DND-41 (cell line): Measurements from ENCODE around the gene SHQ1.

Source experiments
- ATAC-seq: fragments of 200-7000 bp; cut with Tn5 transposase; 3 replicates; pipeline ENCODE4 v1.9.1; 2021; ENCODE audit warnings: low read depth; ENCODE audit not compliant: insufficient read depth
- DNase-seq: peaks from one replicate; pipeline ENCODE4 v3.0.0-alpha.2; 2020
- H2AFZ ChIP-seq: 2 replicates; pipeline ENCODE4 v1.6.0; 2012; ENCODE audit warnings: low read depth, low read length
- H3K27ac ChIP-seq: 2 replicates; pipeline ENCODE4 v1.5.1; 2012; ENCODE audit warnings: low read length, inconsistent platforms
- H3K27me3 ChIP-seq: fragments of 200-600 bp; sonication (generic); 2 replicates; pipeline ENCODE4 v1.6.0; 2012; ENCODE audit warnings: low read length, mild to moderate bottlenecking, inconsistent platforms; ENCODE audit not compliant: insufficient read depth, poor library complexity
- H3K36me3 ChIP-seq: 2 replicates; pipeline ENCODE4 v1.5.1; 2012; ENCODE audit warnings: low read length, inconsistent platforms; ENCODE audit not compliant: insufficient read depth
- H3K4me1 ChIP-seq: 2 replicates; pipeline ENCODE4 v1.5.1; 2012; ENCODE audit warnings: mild to moderate bottlenecking, low read length; ENCODE audit not compliant: insufficient read depth
- H3K4me2 ChIP-seq: 2 replicates; pipeline ENCODE4 v1.6.0; 2012; ENCODE audit warnings: mild to moderate bottlenecking, moderate library complexity, low read length, inconsistent platforms; ENCODE audit not compliant: insufficient read depth
- H3K4me3 ChIP-seq, 2 experiments: fragments of 200-600 bp in 1 of 2; shearing (Covaris generic) in 1 of 2; 2 replicates each; pipeline ENCODE4 v1.5.1; 2012 to 2016; ENCODE audit warnings: inconsistent platforms in 2 of 2, low read length in 2 of 2, mild to moderate bottlenecking in 2 of 2, low read depth in 1 of 2, moderate library complexity in 1 of 2
- H3K79me2 ChIP-seq: 2 replicates; pipeline ENCODE4 v1.6.0; 2012; ENCODE audit warnings: low read length, inconsistent platforms; ENCODE audit not compliant: insufficient read depth
- H3K9ac ChIP-seq: 2 replicates; pipeline ENCODE4 v1.6.0; 2012; ENCODE audit warnings: low read depth, mild to moderate bottlenecking, inconsistent platforms, low read length, moderate library complexity
- H3K9me3 ChIP-seq: 2 replicates; pipeline ENCODE4 v1.5.1; 2012; ENCODE audit warnings: low read length, moderate library complexity, mild to moderate bottlenecking, inconsistent platforms; ENCODE audit not compliant: insufficient read depth, severe bottlenecking
- H4K20me1 ChIP-seq: 2 replicates; pipeline ENCODE4 v1.6.0; 2012; ENCODE audit warnings: low read length; ENCODE audit not compliant: insufficient read depth
- EZH2 ChIP-seq: IDR thresholded peaks from 3 replicates; pipeline ENCODE4 v1.6.1; 2012; ENCODE audit warnings: borderline replicate concordance, low read depth, mild to moderate bottlenecking, moderate library complexity, low read length, inconsistent platforms; ENCODE audit not compliant: severe bottlenecking
- TF ChIP-seq, protein P1 (sequence below): IDR thresholded peaks from 2 replicates; pipeline ENCODE4 v1.5.1; 2012; ENCODE audit warnings: borderline replicate concordance, low read length, moderate library complexity, mild to moderate bottlenecking; ENCODE audit not compliant: poor library complexity, severe bottlenecking; ENCODE audit errors: extremely low read depth

The SHQ1 gene

DNA sequence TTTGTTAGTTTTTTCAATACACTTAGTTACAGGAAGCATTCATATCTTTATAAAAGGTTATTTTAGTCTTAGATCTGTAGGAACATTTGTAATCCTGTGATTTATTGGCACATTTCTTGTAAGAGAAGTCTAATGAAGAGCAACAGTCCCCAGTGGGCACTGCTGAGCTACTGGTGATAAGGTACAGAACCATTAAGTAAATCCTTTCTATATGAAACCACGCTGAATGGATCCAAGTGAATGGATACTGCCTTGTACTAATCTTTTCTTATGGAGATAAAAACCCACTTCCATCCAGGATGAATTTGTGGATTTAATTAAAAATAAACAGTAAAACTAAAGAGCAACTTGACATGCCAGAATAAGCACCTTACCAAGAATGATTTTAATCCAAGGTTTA, 64.0 kb downstream of the SHQ1 start:
- H3K4me2 ChIP-seq: no peak overlapping the region
- no peaks in the 10 kb centered on the region for H4K20me1 ChIP-seq
- H2AFZ ChIP-seq: no peak overlapping the region
- no peak for ATAC-seq
- no peaks in the 10 kb centered on the region for H3K9me3 ChIP-seq
- H3K27me3 ChIP-seq: no peaks in the 10 kb centered on the region
- TF ChIP-seq, protein P1, sequence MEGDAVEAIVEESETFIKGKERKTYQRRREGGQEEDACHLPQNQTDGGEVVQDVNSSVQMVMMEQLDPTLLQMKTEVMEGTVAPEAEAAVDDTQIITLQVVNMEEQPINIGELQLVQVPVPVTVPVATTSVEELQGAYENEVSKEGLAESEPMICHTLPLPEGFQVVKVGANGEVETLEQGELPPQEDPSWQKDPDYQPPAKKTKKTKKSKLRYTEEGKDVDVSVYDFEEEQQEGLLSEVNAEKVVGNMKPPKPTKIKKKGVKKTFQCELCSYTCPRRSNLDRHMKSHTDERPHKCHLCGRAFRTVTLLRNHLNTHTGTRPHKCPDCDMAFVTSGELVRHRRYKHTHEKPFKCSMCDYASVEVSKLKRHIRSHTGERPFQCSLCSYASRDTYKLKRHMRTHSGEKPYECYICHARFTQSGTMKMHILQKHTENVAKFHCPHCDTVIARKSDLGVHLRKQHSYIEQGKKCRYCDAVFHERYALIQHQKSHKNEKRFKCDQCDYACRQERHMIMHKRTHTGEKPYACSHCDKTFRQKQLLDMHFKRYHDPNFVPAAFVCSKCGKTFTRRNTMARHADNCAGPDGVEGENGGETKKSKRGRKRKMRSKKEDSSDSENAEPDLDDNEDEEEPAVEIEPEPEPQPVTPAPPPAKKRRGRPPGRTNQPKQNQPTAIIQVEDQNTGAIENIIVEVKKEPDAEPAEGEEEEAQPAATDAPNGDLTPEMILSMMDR: no peak
- no peak for TF ChIP-seq EZH2
- no peaks in the 10 kb centered on the region for H3K4me1 ChIP-seq
- H3K9ac ChIP-seq: no peak overlapping the region
- H3K27ac ChIP-seq: no peak overlapping the region
- H3K36me3 ChIP-seq: peaks cover 48% of the 10 kb centered on the region
- no peak overlapping the region for H3K4me3 ChIP-seq
- H3K79me2 ChIP-seq: no peaks in the 10 kb centered on the region
- no peak for DNase-seq

DNA sequence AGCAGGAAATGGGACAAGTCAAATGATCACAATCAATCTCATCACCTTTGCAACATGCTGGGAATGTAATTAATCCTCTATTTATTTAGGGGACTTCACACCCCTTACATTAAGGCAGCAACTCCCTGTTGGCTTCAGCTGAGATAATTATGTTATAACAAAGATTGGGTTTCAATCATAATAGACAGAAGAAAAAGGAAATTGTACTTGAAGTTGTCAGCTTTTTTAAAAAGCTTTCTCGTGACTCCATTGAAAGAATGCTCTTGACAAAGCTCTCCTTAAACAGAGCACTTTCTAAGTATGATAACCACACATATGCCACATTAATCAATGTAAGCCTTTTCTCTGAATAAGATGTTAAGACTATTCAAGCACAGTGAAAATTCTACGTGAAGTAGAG, 65.7 kb downstream of the SHQ1 start:
- H3K36me3 ChIP-seq: peaks cover 58% of the 10 kb centered on the region
- no peak overlapping the region for H3K4me2 ChIP-seq
- no peak overlapping the region for H3K9ac ChIP-seq
- TF ChIP-seq, protein P1: no peak
- TF ChIP-seq EZH2: no peak
- ATAC-seq (no peak), DNase-seq (no peak)
- H2AFZ ChIP-seq: no peak overlapping the region
- no peaks in the 10 kb centered on the region for H3K9me3 ChIP-seq
- H3K79me2 ChIP-seq: no peaks in the 10 kb centered on the region
- H3K27me3 ChIP-seq: no peaks in the 10 kb centered on the region
- H3K27ac ChIP-seq: no peak overlapping the region
- no peaks in the 10 kb centered on the region for H3K4me1 ChIP-seq
- H3K4me3 ChIP-seq: no peak overlapping the region
- no peaks in the 10 kb centered on the region for H4K20me1 ChIP-seq

DNA sequence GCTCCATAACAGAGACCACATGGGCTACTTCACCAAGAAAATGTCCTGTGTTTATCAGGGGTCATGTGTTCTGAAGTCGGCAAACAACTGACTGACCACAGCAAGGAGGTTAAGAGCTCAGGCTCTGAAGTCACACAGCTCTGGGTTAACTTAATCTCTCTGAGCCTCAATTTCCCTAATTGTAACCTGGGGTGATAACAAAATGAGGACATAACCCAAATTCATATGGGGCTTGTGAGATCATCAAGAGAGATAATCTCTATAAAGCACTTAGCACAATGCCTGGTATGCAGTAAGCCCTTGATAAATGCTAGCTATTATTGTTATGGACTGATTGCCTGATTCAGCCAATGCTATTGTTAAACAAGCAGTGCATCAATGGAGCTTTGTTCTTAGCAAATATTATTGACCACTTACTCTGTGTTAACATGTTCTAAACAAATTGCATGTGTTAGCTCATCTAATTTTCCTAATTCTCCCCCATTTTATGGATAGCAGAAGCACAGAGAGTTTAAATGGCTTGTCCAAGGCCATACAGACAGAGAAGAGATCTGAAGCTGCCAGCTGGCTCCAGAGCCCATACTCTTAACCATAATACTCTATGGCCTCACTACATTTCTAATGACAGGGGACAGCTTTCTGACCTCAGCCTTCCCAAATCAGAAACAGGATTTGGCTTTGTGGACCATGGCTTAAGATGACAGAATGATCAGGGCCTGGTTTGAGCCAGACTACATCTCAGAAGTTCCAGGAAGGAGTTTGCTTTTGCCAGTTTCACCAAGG, 78.3 kb downstream of the SHQ1 start:
- no peak overlapping the region for H3K9ac ChIP-seq
- H3K36me3 ChIP-seq: peaks cover 54% of the 10 kb centered on the region
- H2AFZ ChIP-seq: no peak overlapping the region
- no peaks in the 10 kb centered on the region for H3K27me3 ChIP-seq
- TF ChIP-seq EZH2: no peak
- TF ChIP-seq, protein P1: no peak
- ATAC-seq (no peak), DNase-seq (no peak)
- H3K4me1 ChIP-seq: no peaks in the 10 kb centered on the region
- peaks cover 7% of the 10 kb centered on the region; the same call in 1 of the 2 replicates for H4K20me1 ChIP-seq
- H3K9me3 ChIP-seq: no peaks in the 10 kb centered on the region
- no peak overlapping the region for H3K27ac ChIP-seq
- H3K4me3 ChIP-seq: no peak overlapping the region
- H3K4me2 ChIP-seq: no peak overlapping the region
- H3K79me2 ChIP-seq: no peaks in the 10 kb centered on the region
